Kidney (tissue), 14 donors: ENCODE data around the gene COL15A1. TPM values are rescaled to one million over a fixed set of nuclear protein-coding genes. Genes with fewer than 3 reads are reported as not detected.

Experiments used
- DNase-seq, 5 donors: peaks; one replicate each; pipeline ENCODE4 v3.0.0-alpha.2; 2013 to 2020
- FAIRE-seq: peaks from 2 replicates; lab custom pipeline; 2012; peaks lifted over from hg19 to GRCh38; lab: Jason Lieb, UNC
- H3K27ac ChIP-seq, 2 donors: one replicate each; pipeline ENCODE4 v1.7.0; 2013; ENCODE audit warnings: low read depth in 2 of 2, low read length in 2 of 2, inconsistent platforms in 1 of 2
- H3K27me3 ChIP-seq: one replicate; pipeline ENCODE4 v1.7.1; 2013; ENCODE audit warnings: low read length, inconsistent platforms; ENCODE audit not compliant: control insufficient read depth, insufficient read depth
- H3K36me3 ChIP-seq, 3 donors: one replicate each; pipeline versions ENCODE4 v1.7.0 to v1.7.1; 2013; ENCODE audit warnings: low read length in 3 of 3, control low read depth in 1 of 3, inconsistent platforms in 1 of 3; ENCODE audit not compliant: insufficient read depth in 3 of 3, control insufficient read depth in 2 of 3
- H3K4me1 ChIP-seq, 3 donors: one replicate each; pipeline versions ENCODE4 v1.7.0 to v1.7.1; 2013; ENCODE audit warnings: low read length in 3 of 3, inconsistent platforms in 1 of 3, low read depth in 1 of 3; ENCODE audit not compliant: control insufficient read depth in 2 of 3, insufficient read depth in 2 of 3
- H3K4me3 ChIP-seq, 3 donors: one replicate each; pipeline versions ENCODE4 v1.7.0 to v1.8.1; 2013; ENCODE audit warnings: low read length in 3 of 3, control low read depth in 1 of 3, inconsistent platforms in 1 of 3
- H3K9ac ChIP-seq, 3 donors: one replicate each; pipeline versions ENCODE4 v1.7.0 to v1.7.1; 2013; ENCODE audit warnings: low read length in 3 of 3, control low read depth in 1 of 3, inconsistent platforms in 1 of 3
- H3K9me3 ChIP-seq, 3 donors: one replicate each; pipeline versions ENCODE4 v1.7.0 to v1.7.1; 2013; ENCODE audit warnings: low read length in 3 of 3, control low read depth in 1 of 3, inconsistent platforms in 1 of 3; ENCODE audit not compliant: control insufficient read depth in 2 of 3, insufficient read depth in 1 of 3
- CTCF ChIP-seq: IDR thresholded peaks from 3 replicates; pipeline ENCODE4 v1.5.1; 2012; ENCODE audit warnings: mild to moderate bottlenecking, moderate library complexity, borderline replicate concordance; ENCODE audit not compliant: insufficient read depth; ENCODE audit errors: extremely low read depth
- intact Hi-C: fragments of 100-400 bp; cut with DNase I; formaldehyde crosslinking; loops from one replicate; pipeline ENCODE4 v1.11.1; 2022
- polyA plus RNA-seq: library from polyadenylated mRNA; stranded (reverse); fragments of 350-450 nt; fragmentation: Illumina TruSeq; extraction: RNeasy Lipid Tissue Mini Kit (QIAGEN cat#74804); gene quantifications from one replicate; pipeline ENCODE4 v1.2.3, GENCODE V29; 2014; ENCODE audit warnings: low read depth, low replicate concordance; ENCODE audit not compliant: insufficient read depth
- total RNA-seq: library from RNA; stranded (reverse); fragmentation: NEBNext Ultra II Directional; extraction: Animal tissue kit (Norgen Biotek cat#: 25700); gene quantifications from one replicate; pipeline ENCODE4 v1.2.1, GENCODE V29; 2021
- donor health status: control.
- donor health status: control.
- donor health status: control.
- donor health status: control.
- donor health status: control.
- donor health status: DM: yes; HTN: yes; CAD: no.
- donor health status: Normal renal cell carcinoma (clear cell type).

Gene COL15A1
- total and polyA plus RNA-seq, 2 donors from 2014 or later: 4.7 to 42.0 TPM

GRCh38 chr9:99079542-99079941 lies 135.8 kb downstream of the COL15A1 start:
- Histone ChIP-seq H3K27me3 (no peaks in the 10 kb centered on the region), H3K36me3 (no peaks in the 10 kb centered on the region), H3K4me3 (no peak overlapping the region), H3K9me3 (no peaks in the 10 kb centered on the region), H3K9ac (no peak overlapping the region), H3K27ac (no peak overlapping the region), H3K4me1 (no peaks in the 10 kb centered on the region)
- no peak for DNase-seq
- intact Hi-C loops: no loop called here
- TF ChIP-seq CTCF: no peak
- no peak for FAIRE-seq

GRCh38 chr9:99083051-99083450 lies 139.3 kb downstream of the COL15A1 start:
- intact Hi-C loops: no loop called here
- no peak for TF ChIP-seq CTCF
- H3K27me3 ChIP-seq: no peaks in the 10 kb centered on the region
- no peaks in the 10 kb centered on the region for H3K36me3 ChIP-seq
- no peaks in the 10 kb centered on the region for H3K4me1 ChIP-seq
- FAIRE-seq (no peak), DNase-seq (no peak)
- H3K27ac ChIP-seq: no peak overlapping the region
- no peaks in the 10 kb centered on the region for H3K9me3 ChIP-seq
- H3K4me3 ChIP-seq: no peak overlapping the region
- H3K9ac ChIP-seq: no peak overlapping the region

- no peak for TF ChIP-seq CTCF
- H3K27me3 ChIP-seq: no peaks in the 10 kb centered on the region
- no peaks in the 10 kb centered on the region for H3K4me1 ChIP-seq
- H3K9me3 ChIP-seq: peaks cover 0 to 5% (median 0%) of the 10 kb centered on the region in 3 donors
- intact Hi-C loops: no loop called here
- no peak overlapping the region for H3K9ac ChIP-seq
- no peak overlapping the region for H3K4me3 ChIP-seq
- FAIRE-seq (no peak), DNase-seq (no peak)
- H3K27ac ChIP-seq: no peak overlapping the region
- H3K36me3 ChIP-seq: no peaks in the 10 kb centered on the region
Measured at GRCh38 chr9:99085949-99086948, 142.5 kb downstream of the COL15A1 start.
